ENCODE measurements around the gene BMPER. TPM values are rescaled to one million over a fixed set of nuclear protein-coding genes. Genes with fewer than 3 reads are reported as not detected.

The BMPER gene
- total RNA-seq, 1 experiment from 2014 or later, result 6.7 TPM

DNA sequence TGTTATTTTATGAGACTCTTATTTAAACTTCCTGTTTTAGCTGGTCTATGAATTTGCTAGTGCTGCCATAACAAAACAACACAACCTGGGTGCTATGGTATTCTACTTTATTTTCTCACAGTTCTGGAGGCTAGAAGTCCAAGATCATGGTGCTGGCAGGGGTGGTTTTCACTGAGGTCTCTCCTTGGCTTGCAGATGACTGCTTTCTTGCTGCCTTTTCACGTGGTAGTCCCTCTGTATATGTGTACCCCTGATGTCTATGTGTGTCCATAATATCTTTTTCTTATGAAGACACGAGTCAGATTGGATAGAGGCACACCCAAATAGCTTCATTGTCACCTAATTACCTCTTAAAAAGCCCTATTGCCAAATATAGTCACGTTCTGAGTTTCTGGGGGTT lies 270.5 kb downstream of the BMPER start:
- TF ChIP-seq EZH2 (IDR thresholded peaks at IDR 0.05; ENCODE audit: borderline replicate concordance, low read depth, low read length, poor library complexity, severe bottlenecking), result no peak
- TF ChIP-seq, protein P1, sequence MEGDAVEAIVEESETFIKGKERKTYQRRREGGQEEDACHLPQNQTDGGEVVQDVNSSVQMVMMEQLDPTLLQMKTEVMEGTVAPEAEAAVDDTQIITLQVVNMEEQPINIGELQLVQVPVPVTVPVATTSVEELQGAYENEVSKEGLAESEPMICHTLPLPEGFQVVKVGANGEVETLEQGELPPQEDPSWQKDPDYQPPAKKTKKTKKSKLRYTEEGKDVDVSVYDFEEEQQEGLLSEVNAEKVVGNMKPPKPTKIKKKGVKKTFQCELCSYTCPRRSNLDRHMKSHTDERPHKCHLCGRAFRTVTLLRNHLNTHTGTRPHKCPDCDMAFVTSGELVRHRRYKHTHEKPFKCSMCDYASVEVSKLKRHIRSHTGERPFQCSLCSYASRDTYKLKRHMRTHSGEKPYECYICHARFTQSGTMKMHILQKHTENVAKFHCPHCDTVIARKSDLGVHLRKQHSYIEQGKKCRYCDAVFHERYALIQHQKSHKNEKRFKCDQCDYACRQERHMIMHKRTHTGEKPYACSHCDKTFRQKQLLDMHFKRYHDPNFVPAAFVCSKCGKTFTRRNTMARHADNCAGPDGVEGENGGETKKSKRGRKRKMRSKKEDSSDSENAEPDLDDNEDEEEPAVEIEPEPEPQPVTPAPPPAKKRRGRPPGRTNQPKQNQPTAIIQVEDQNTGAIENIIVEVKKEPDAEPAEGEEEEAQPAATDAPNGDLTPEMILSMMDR (conservative IDR thresholded peaks at IDR 0.05; ENCODE audit: low read depth, low read length), result no peak
- no peaks in the 10 kb centered on the region for H3K36me3 ChIP-seq (ENCODE audit: insufficient read depth, low read length, poor library complexity, severe bottlenecking)
- intact Hi-C loops (cut with micrococcal nuclease; ENCODE audit: unreplicated experiment), result no loop called here
- POLR2A ChIA-PET (ENCODE audit: low non-redundant PET), result no interaction called here
- H3K27ac ChIP-seq (ENCODE audit: low read depth, low read length, poor library complexity, severe bottlenecking), result no peak overlapping the region
- no TSS peak for BruUV-seq (replicated peaks)
- no peak overlapping the region for H3K4me3 ChIP-seq (ENCODE audit: low read depth, low read length, poor library complexity, severe bottlenecking)
- no peaks in the 10 kb centered on the region for H3K27me3 ChIP-seq (replicated peaks; ENCODE audit: insufficient read depth, low read depth, low read length, poor library complexity)
- no peak for DNase-seq (ENCODE audit: low spot score)
- no peaks in the 10 kb centered on the region for H3K4me1 ChIP-seq (ENCODE audit: insufficient read depth, low read length, poor library complexity, severe bottlenecking)
- CTCF ChIA-PET, result no interaction called here
- H3K9me3 ChIP-seq (ENCODE audit: low read depth, low read length, poor library complexity, severe bottlenecking), result no peaks in the 10 kb centered on the region

DNA sequence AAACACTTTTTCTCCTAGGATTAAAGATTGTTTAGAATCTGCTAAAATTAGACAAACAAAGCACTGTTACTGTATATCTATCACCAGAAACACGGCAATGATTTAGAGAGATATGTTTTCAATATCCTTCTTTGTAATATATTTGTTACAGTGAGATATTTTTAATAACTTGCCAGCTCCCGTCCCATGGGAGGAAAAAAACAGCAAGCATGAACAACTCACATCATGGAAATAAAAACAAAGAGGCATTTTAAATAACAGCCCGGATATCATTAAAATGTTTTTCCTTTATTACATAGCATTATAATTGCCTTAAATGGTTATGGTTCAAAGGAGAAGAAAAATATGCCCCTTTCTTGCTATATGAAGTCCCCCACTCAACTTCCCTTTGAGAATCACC lies 272.1 kb downstream of the BMPER start:
- ChIA-PET POLR2A (ENCODE audit: low non-redundant PET) (no interaction called here), CTCF (no interaction called here)
- Histone ChIP-seq H3K27ac (ENCODE audit: low read depth, low read length, poor library complexity, severe bottlenecking) (no peak overlapping the region), H3K4me1 (ENCODE audit: insufficient read depth, low read length, poor library complexity, severe bottlenecking) (no peaks in the 10 kb centered on the region), H3K27me3 (replicated peaks; ENCODE audit: insufficient read depth, low read depth, low read length, poor library complexity) (no peaks in the 10 kb centered on the region), H3K9me3 (ENCODE audit: low read depth, low read length, poor library complexity, severe bottlenecking) (no peaks in the 10 kb centered on the region), H3K4me3 (ENCODE audit: low read depth, low read length, poor library complexity, severe bottlenecking) (no peak overlapping the region), H3K36me3 (ENCODE audit: insufficient read depth, low read length, poor library complexity, severe bottlenecking) (no peaks in the 10 kb centered on the region)
- BruUV-seq (replicated peaks), result no TSS peak
- no peak for TF ChIP-seq EZH2 (IDR thresholded peaks at IDR 0.05; ENCODE audit: borderline replicate concordance, low read depth, low read length, poor library complexity, severe bottlenecking)
- TF ChIP-seq, protein P1 (conservative IDR thresholded peaks at IDR 0.05; ENCODE audit: low read depth, low read length), result no peak
- intact Hi-C loops (cut with micrococcal nuclease; ENCODE audit: unreplicated experiment), result no loop called here
- no peak for DNase-seq (ENCODE audit: low spot score)

DNA sequence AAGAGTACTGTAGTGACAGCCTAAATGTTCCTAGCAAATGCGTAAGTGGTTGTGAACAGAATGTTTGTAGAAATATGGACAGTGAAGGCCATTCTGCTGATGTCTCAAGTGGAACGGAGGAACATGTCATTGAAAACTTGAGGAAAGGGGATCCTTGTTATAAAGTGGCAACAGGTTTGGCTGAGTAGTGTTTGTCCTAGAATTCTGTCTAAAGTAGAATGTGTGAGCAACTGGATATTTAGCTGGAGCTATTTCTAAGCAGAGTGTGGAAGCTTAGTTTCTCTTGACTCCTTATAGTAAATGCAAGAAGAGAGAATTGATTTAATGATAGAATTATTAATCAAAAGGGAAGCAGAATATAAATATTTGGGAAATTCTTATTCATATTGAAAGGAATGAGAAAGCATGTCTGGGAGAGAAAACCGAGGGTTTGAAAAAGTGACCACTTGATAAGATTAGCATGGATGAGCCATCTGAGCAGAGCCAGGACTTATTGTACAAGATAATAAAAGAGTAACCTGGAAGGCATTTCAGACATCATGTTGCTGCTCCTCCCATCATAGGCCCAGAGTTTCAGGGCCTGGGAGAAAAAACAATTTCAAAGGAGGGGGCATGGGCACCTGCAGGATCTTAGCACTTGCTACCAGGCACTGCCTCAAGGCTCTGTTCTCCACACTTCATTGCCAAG lies 276.1 kb downstream of the BMPER start:
- Histone ChIP-seq H3K27ac (ENCODE audit: low read depth, low read length, poor library complexity, severe bottlenecking) (no peak overlapping the region), H3K4me3 (ENCODE audit: low read depth, low read length, poor library complexity, severe bottlenecking) (no peak overlapping the region), H3K9me3 (ENCODE audit: low read depth, low read length, poor library complexity, severe bottlenecking) (no peaks in the 10 kb centered on the region), H3K4me1 (ENCODE audit: insufficient read depth, low read length, poor library complexity, severe bottlenecking) (no peaks in the 10 kb centered on the region), H3K27me3 (replicated peaks; ENCODE audit: insufficient read depth, low read depth, low read length, poor library complexity) (no peaks in the 10 kb centered on the region), H3K36me3 (ENCODE audit: insufficient read depth, low read length, poor library complexity, severe bottlenecking) (no peaks in the 10 kb centered on the region)
- DNase-seq (ENCODE audit: low spot score), result no peak
- ChIA-PET POLR2A (ENCODE audit: low non-redundant PET) (no interaction called here), CTCF (no interaction called here)
- BruUV-seq (replicated peaks), result no TSS peak
- intact Hi-C loops (cut with micrococcal nuclease; ENCODE audit: unreplicated experiment), result no loop called here
- TF ChIP-seq, protein P1 (conservative IDR thresholded peaks at IDR 0.05; ENCODE audit: low read depth, low read length), result no peak
- no peak for TF ChIP-seq EZH2 (IDR thresholded peaks at IDR 0.05; ENCODE audit: borderline replicate concordance, low read depth, low read length, poor library complexity, severe bottlenecking)
